Stomach smooth muscle (tissue), 2 donors: ENCODE results near the gene STYXL1.
"Not testable (repeated sequence)": the region's sequence is repeated elsewhere in the genome, so short reads cannot be mapped to it uniquely, and the experiment has no call there.

Experiments
- H3K27ac ChIP-seq: one replicate; pipeline ENCODE4 v1.7.0; 2013; ENCODE audit warnings: mild to moderate bottlenecking, low read length, inconsistent platforms
- H3K27me3 ChIP-seq, 2 donors: one replicate each; pipeline ENCODE4 v1.7.0; 2013; ENCODE audit warnings: low read length in 2 of 2; ENCODE audit not compliant: insufficient read depth in 2 of 2, control insufficient read depth in 1 of 2
- H3K36me3 ChIP-seq, 2 donors: one replicate each; pipeline ENCODE4 v1.7.0; 2013; ENCODE audit warnings: low read length in 2 of 2; ENCODE audit not compliant: control insufficient read depth in 2 of 2, insufficient read depth in 2 of 2
- H3K4me1 ChIP-seq: one replicate; pipeline ENCODE4 v1.7.0; 2013; ENCODE audit warnings: low read length; ENCODE audit not compliant: control insufficient read depth, insufficient read depth
- H3K4me3 ChIP-seq, 2 donors: one replicate each; pipeline ENCODE4 v1.7.0; 2013; ENCODE audit warnings: low read length in 2 of 2
- H3K9ac ChIP-seq, 2 donors: one replicate each; pipeline ENCODE4 v1.7.0; 2013; ENCODE audit warnings: low read length in 2 of 2, mild to moderate bottlenecking in 1 of 2
- H3K9me3 ChIP-seq, 2 donors: one replicate each; pipeline ENCODE4 v1.7.0; 2013; ENCODE audit warnings: low read length in 2 of 2; ENCODE audit not compliant: control insufficient read depth in 2 of 2
- donor health status: healthy.
- donor health status: Pancreatic carcinoma.

Gene STYXL1

GRCh38 chr7:76047811-76048667 is at the start of gene STYXL1, which contains the start of gene MDH2:
STYXL1 (minus strand) TSS chr7:76048000; CDS start chr7:76030523, 17,477 bp downstream.
MDH2 (plus strand) TSS chr7:76048106; CDS start chr7:76048161, 55 bp downstream.
- Histone ChIP-seq H3K36me3 (peaks cover 0 to 6% of the 10 kb centered on the region in 2 donors), H3K9ac (peak within 1 kb of the TSS; percentile 98), H3K4me1 (peaks cover 31% of the 10 kb centered on the region), H3K27ac (peak within 1 kb of the TSS; percentile 88), H3K4me3 (peak within 1 kb of the TSS; percentile 98), H3K27me3 (no peaks in the 10 kb centered on the region), H3K9me3 (no peaks in the 10 kb centered on the region)

GRCh38 chr7:76095908-76096307 is 48.1 kb upstream of the STYXL1 start:
- no peaks in the 10 kb centered on the region for H3K4me1 ChIP-seq
- H3K9me3 ChIP-seq, result no peaks in the 10 kb centered on the region
- H3K4me3 ChIP-seq, result no peak overlapping the region
- no peak overlapping the region for H3K27ac ChIP-seq
- H3K9ac ChIP-seq, result no peak overlapping the region
- H3K27me3 ChIP-seq, result no peaks in the 10 kb centered on the region
- H3K36me3 ChIP-seq, result no peaks in the 10 kb centered on the region

- not testable (repeated sequence) for H3K27ac ChIP-seq, H3K9ac ChIP-seq, H3K27me3 ChIP-seq, H3K36me3 ChIP-seq, H3K4me3 ChIP-seq, H3K9me3 ChIP-seq, H3K4me1 ChIP-seq
Observed at GRCh38 chr7:76094326-76094725, 46.5 kb upstream of the STYXL1 start.

- H3K36me3 ChIP-seq, H3K27ac ChIP-seq, H3K27me3 ChIP-seq, H3K9ac ChIP-seq, H3K4me1 ChIP-seq, H3K4me3 ChIP-seq, H3K9me3 ChIP-seq: not testable (repeated sequence)
Observed at GRCh38 chr7:76093531-76093930, 45.7 kb upstream of the STYXL1 start.

GRCh38 chr7:76091506-76091905 is 43.7 kb upstream of the STYXL1 start:
- H3K27me3 ChIP-seq, result no peaks in the 10 kb centered on the region
- H3K4me1 ChIP-seq, result no peaks in the 10 kb centered on the region
- H3K9me3 ChIP-seq, result no peaks in the 10 kb centered on the region
- no peaks in the 10 kb centered on the region for H3K36me3 ChIP-seq
- H3K27ac ChIP-seq, result no peak overlapping the region
- no peak overlapping the region for H3K4me3 ChIP-seq
- H3K9ac ChIP-seq, result no peak overlapping the region

GRCh38 chr7:76089865-76090475 is 42.2 kb upstream of the STYXL1 start:
- Histone ChIP-seq H3K27ac (no peak overlapping the region), H3K27me3 (no peaks in the 10 kb centered on the region), H3K9me3 (no peaks in the 10 kb centered on the region), H3K36me3 (no peaks in the 10 kb centered on the region), H3K9ac (no peak overlapping the region), H3K4me1 (no peaks in the 10 kb centered on the region), H3K4me3 (no peak overlapping the region)

GRCh38 chr7:76087362-76087791 is 39.6 kb upstream of the STYXL1 start:
- not testable (repeated sequence) for H3K36me3 ChIP-seq, H3K4me3 ChIP-seq, H3K27me3 ChIP-seq, H3K4me1 ChIP-seq, H3K9ac ChIP-seq, H3K27ac ChIP-seq, H3K9me3 ChIP-seq

- no peaks in the 10 kb centered on the region for H3K9me3 ChIP-seq
- no peaks in the 10 kb centered on the region for H3K27me3 ChIP-seq
- no peaks in the 10 kb centered on the region for H3K36me3 ChIP-seq
- no peak overlapping the region for H3K9ac ChIP-seq
- H3K4me3 ChIP-seq, result no peak overlapping the region
- no peaks in the 10 kb centered on the region for H3K4me1 ChIP-seq
- no peak overlapping the region for H3K27ac ChIP-seq
Observed at GRCh38 chr7:76086070-76086469, 38.3 kb upstream of the STYXL1 start.

GRCh38 chr7:76084115-76084514 is 36.3 kb upstream of the STYXL1 start:
- not testable (repeated sequence) for H3K4me3 ChIP-seq, H3K27ac ChIP-seq, H3K9ac ChIP-seq, H3K36me3 ChIP-seq, H3K9me3 ChIP-seq, H3K27me3 ChIP-seq, H3K4me1 ChIP-seq

GRCh38 chr7:76080204-76080603 is 32.4 kb upstream of the STYXL1 start:
- Histone ChIP-seq H3K36me3 (no peaks in the 10 kb centered on the region), H3K4me1 (no peaks in the 10 kb centered on the region), H3K9ac (no peak overlapping the region), H3K27me3 (no peaks in the 10 kb centered on the region), H3K9me3 (no peaks in the 10 kb centered on the region), H3K27ac (no peak overlapping the region), H3K4me3 (no peak overlapping the region)

GRCh38 chr7:76077435-76077834 is 29.6 kb upstream of the STYXL1 start:
- H3K9me3 ChIP-seq, result no peaks in the 10 kb centered on the region

More at GRCh38 chr7:76077435-76077834, 29.6 kb upstream of the STYXL1 start:
- Histone ChIP-seq H3K4me3 (no peak overlapping the region), H3K4me1 (no peaks in the 10 kb centered on the region), H3K36me3 (no peaks in the 10 kb centered on the region), H3K27me3 (no peaks in the 10 kb centered on the region), H3K27ac (no peak overlapping the region), H3K9ac (no peak overlapping the region)
